Heart left ventricle (tissue), 16 donors: Measurements from ENCODE around the gene ANKRD44. TPM values are rescaled to one million over a fixed set of nuclear protein-coding genes. Genes with fewer than 3 reads are reported as not detected.

Experiments used
- ATAC-seq, 4 donors: fragments of 200-7000 bp; cut with Tn5 transposase; one replicate each; pipeline ENCODE4 v1.9.1; 2020 to 2022; ENCODE audit warnings: moderate library complexity in 4 of 4, mild to moderate bottlenecking in 3 of 4, moderate number of reproducible peaks in 1 of 4
- DNase-seq, 5 donors: peaks; one replicate each; pipeline ENCODE4 v3.0.0-alpha.2; 2020
- H3K27ac ChIP-seq, 12 donors: fragments of 200-600 bp; sonication (generic) in 4 of 12; one replicate each; pipeline versions ENCODE4 v1.5.0 to v1.8.0; 2016 to 2022; ENCODE audit warnings: mild to moderate bottlenecking in 2 of 12
- H3K27me3 ChIP-seq, 9 donors: fragments of 200-600 bp; sonication (generic) in 2 of 9; one replicate each; pipeline versions ENCODE4 v1.5.1 to v1.8.0; 2016 to 2022; ENCODE audit warnings: mild to moderate bottlenecking in 3 of 9
- H3K36me3 ChIP-seq, 9 donors: fragments of 200-600 bp; sonication (generic) in 2 of 9; one replicate each; pipeline versions ENCODE4 v1.5.0 to v1.8.0; 2018 to 2022; ENCODE audit warnings: mild to moderate bottlenecking in 2 of 9
- H3K4me1 ChIP-seq, 12 donors: fragments of 200-600 bp; sonication (generic) in 4 of 12; one replicate each; pipeline versions ENCODE4 v1.5.0 to v1.8.0; 2016 to 2022; ENCODE audit warnings: mild to moderate bottlenecking in 3 of 12
- H3K4me3 ChIP-seq, 12 donors: fragments of 200-600 bp; sonication (generic) in 4 of 12; one replicate each; pipeline versions ENCODE4 v1.5.0 to v1.8.0; 2017 to 2022; ENCODE audit warnings: mild to moderate bottlenecking in 9 of 12, moderate library complexity in 4 of 12
- H3K9me3 ChIP-seq, 12 donors: fragments of 200-600 bp; sonication (generic) in 4 of 12; one replicate each; pipeline versions ENCODE4 v1.5.0 to v1.8.0; 2016 to 2022; ENCODE audit warnings: mild to moderate bottlenecking in 1 of 12
- CTCF ChIP-seq, 12 donors: fragments of 200-600 bp; sonication (generic) in 4 of 12; IDR thresholded peaks; one replicate each; pipeline versions ENCODE4 v1.5.0 to v1.8.0; 2018 to 2022; ENCODE audit warnings: antibody characterized with exemption in 12 of 12, mild to moderate bottlenecking in 5 of 12
- POLR2A ChIP-seq, 2 donors: fragments of 450-650 bp; IDR thresholded peaks; one replicate each; pipeline ENCODE4 v1.6.1; 2017; ENCODE audit warnings: antibody characterized with exemption in 2 of 2, mild to moderate bottlenecking in 2 of 2, moderate library complexity in 2 of 2
- WGBS, 4 donors: extraction: QIAGEN DNeasy Blood & Tissue Kit in 2 of 4; methylation state at CpG; one replicate each; pipeline versions ENCODE4 v1.1.5 to v1.1.7; 2013 to 2018; 5-methylcytosine and 5-hydroxymethylcytosine counted together
- intact Hi-C, 10 donors: fragments of 100-400 bp; cut with DNase I; formaldehyde crosslinking; loops; one replicate each; pipeline versions ENCODE4 v1.11.1 to v1.14.2; 2022
- polyA plus RNA-seq, 2 donors: library from polyadenylated mRNA; stranded (reverse); fragments of 200-250 nt; gene quantifications; one replicate each; pipeline ENCODE4 v1.2.3, GENCODE V29; 2013
- total RNA-seq, 9 donors: library from RNA; depleted of rRNA in 2 of 9; stranded (reverse); fragments of >200 nt in 2 of 9; fragmentation: NEBNext Ultra II Directional in 3 of 9; extraction: Animal tissue kit (Norgen Biotek cat#: 25700) in 3 of 9; gene quantifications; one replicate each; pipeline versions ENCODE4 v1.1.0 to v1.2.4, GENCODE V29; 2016 to 2023
- donor health status: ischemic (EF 13 %, LVEDD 7.1; RV severe dilation, severe dysfunction).
- donor health status: healthy with polysubstance abuse.
- donor health status: DM: no; HTN: yes; CAD: no.
- donor health status: DM: no; HTN: no; CAD: no.
- donor health status: ischemic (EF 25% LVEDD 6.9; RV normal size, moderate dysfunction).
- donor health status: ischemic (EF 25% LVEDD 5.7; RV mildly dilated, moderate dysfunction).
- donor health status: healthy.
- donor health status: DM: yes; HTN: yes; CAD: no.
- donor health status: ischemic (EF 35%, LVEDD 5.7; RV mildly dilated, moderate dysfunction).
- donor health status: nonischemic (EF 11% LVEDD 7.7; RV severe dilation, severe dysfunction).
- donor health status: DM: yes; HTN: yes; CAD: no.
- donor health status: PGD.
- donor health status: ischemic (EF 29% LVEDD 5.4; RV normal size, mild dysfunction).
- donor health status: nonischemic (EF 23%, LVEDD 6.1; RV moderate dilation, normal function).

ANKRD44 gene
- total and polyA plus RNA-seq, 11 donors = 2.4 to 30.6 (median 8.4) TPM

- DNase-seq (no peak), ATAC-seq (no peak)
- WGBS, 4 donors = 53 to 71% (median 65%) methylated on average over 2 of the region's 2 CpGs
- Histone ChIP-seq H3K27me3 (no peaks in the 10 kb centered on the region), H3K4me1 (peaks cover 0 to 75% (median 8%) of the 10 kb centered on the region in 12 donors), H3K9me3 (no peaks in the 10 kb centered on the region), H3K36me3 (no peaks in the 10 kb centered on the region), H3K27ac (peak overlapping the region in 1 of 12 donors; percentile 90), H3K4me3 (no peak overlapping the region)
- intact Hi-C loops = no loop called here
- TF ChIP-seq POLR2A (IDR thresholded peaks at IDR 0.05) (no peak), CTCF (IDR thresholded peaks at IDR 0.05) (no peak)
Observed at GRCh38 chr2:197217541-197217940, 93.0 kb downstream of the ANKRD44 start.

GRCh38 chr2:197216361-197216979, 94.1 kb downstream of the ANKRD44 start:
- ATAC-seq = peak in 3 of 4 donors; percentile 57 to 65 (median 64)
- 39 to 56% (median 48%) methylated on average over 5 of the region's 5 CpGs for WGBS, 4 donors

GRCh38 chr2:197215748-197216360, 94.7 kb downstream of the ANKRD44 start:
- peaks cover 0 to 92% (median 13%) of the 10 kb centered on the region in 12 donors for H3K4me1 ChIP-seq
- TF ChIP-seq CTCF (IDR thresholded peaks at IDR 0.05) (no peak), POLR2A (IDR thresholded peaks at IDR 0.05) (no peak)
- H3K27me3 ChIP-seq = no peaks in the 10 kb centered on the region
- peak in 3 of 4 donors; percentile 39 to 57 (median 55) for ATAC-seq
- DNase-seq = no peak
- intact Hi-C loops = no loop called here
- no peaks in the 10 kb centered on the region for H3K36me3 ChIP-seq
- H3K9me3 ChIP-seq = no peaks in the 10 kb centered on the region
- H3K4me3 ChIP-seq = peak overlapping the region in 1 of 12 donors; percentile 28
- 66 to 77% (median 69%) methylated on average over 3 of the region's 3 CpGs for WGBS, 4 donors
- peak overlapping the region in 7 of 12 donors; percentile 14 to 90 (median 41) for H3K27ac ChIP-seq

More at GRCh38 chr2:197216361-197216979, 94.1 kb downstream of the ANKRD44 start:
- intact Hi-C loops = no loop called here
- Histone ChIP-seq H3K9me3 (no peaks in the 10 kb centered on the region), H3K36me3 (no peaks in the 10 kb centered on the region), H3K27me3 (no peaks in the 10 kb centered on the region), H3K4me1 (peaks cover 0 to 86% (median 13%) of the 10 kb centered on the region in 12 donors), H3K27ac (peak overlapping the region in 6 of 12 donors; percentile 14 to 90 (median 41)), H3K4me3 (peak overlapping the region in 1 of 12 donors; percentile 28)
- TF ChIP-seq POLR2A (IDR thresholded peaks at IDR 0.05) (no peak), CTCF (IDR thresholded peaks at IDR 0.05) (no peak)
- DNase-seq = no peak
